Skeletal muscle cell (primary cell): ENCODE measurements around the gene AKAP8L.
"Not testable (repeated sequence)": the region's sequence is repeated elsewhere in the genome, so short reads cannot be mapped to it uniquely, and the experiment has no call there.

Source experiments
- DNase-seq: peaks from one replicate; pipeline ENCODE4 v3.0.0-alpha.2; 2010; ENCODE audit warnings: low read depth
- H3K4me3 ChIP-seq: 2 replicates; pipeline ENCODE4 v1.5.1; 2011; ENCODE audit warnings: low read depth, mild to moderate bottlenecking, control low read depth, low read length, moderate library complexity

The AKAP8L gene

GRCh38 chr19:15368798-15369593 lies 49.8 kb downstream of the AKAP8L start:
- no peak overlapping the region for H3K4me3 ChIP-seq
- no peak for DNase-seq

GRCh38 chr19:15368051-15368632 lies 50.6 kb downstream of the AKAP8L start:
- DNase-seq: no peak
- no peak overlapping the region for H3K4me3 ChIP-seq

- DNase-seq: no peak
- H3K4me3 ChIP-seq: no peak overlapping the region
These were observed 51.3 kb downstream of the AKAP8L start for GRCh38 chr19:15367439-15367838.

- no peak overlapping the region for H3K4me3 ChIP-seq
- DNase-seq: no peak
These were observed 53.5 kb downstream of the AKAP8L start for GRCh38 chr19:15365264-15365663.

GRCh38 chr19:15363791-15364190 lies 55.0 kb downstream of the AKAP8L start:
- DNase-seq, H3K4me3 ChIP-seq: not testable (repeated sequence)

GRCh38 chr19:15363048-15363447 lies 55.7 kb downstream of the AKAP8L start:
- not testable (repeated sequence) for H3K4me3 ChIP-seq, DNase-seq

GRCh38 chr19:15360015-15360414 lies 58.8 kb downstream of the AKAP8L start:
- DNase-seq: not testable (repeated sequence)

GRCh38 chr19:15358918-15359317 lies 59.9 kb downstream of the AKAP8L start:
- no peak overlapping the region for H3K4me3 ChIP-seq
- DNase-seq: no peak

More at GRCh38 chr19:15360015-15360414, 58.8 kb downstream of the AKAP8L start:
- not testable (repeated sequence) for H3K4me3 ChIP-seq

GRCh38 chr19:15357906-15358305 lies 60.9 kb downstream of the AKAP8L start:
- DNase-seq: no peak
- no peak overlapping the region for H3K4me3 ChIP-seq

- no peak for DNase-seq
- no peak overlapping the region for H3K4me3 ChIP-seq
These were observed 64.1 kb downstream of the AKAP8L start for GRCh38 chr19:15354566-15355296.

GRCh38 chr19:15353908-15354307 lies 64.9 kb downstream of the AKAP8L start:
- no peak for DNase-seq
- H3K4me3 ChIP-seq: no peak overlapping the region

- not testable (repeated sequence) for H3K4me3 ChIP-seq, DNase-seq
These were observed 66.3 kb downstream of the AKAP8L start for GRCh38 chr19:15352535-15352934.

GRCh38 chr19:15341328-15341727 lies 77.5 kb downstream of the AKAP8L start:
- DNase-seq: not testable (repeated sequence)

GRCh38 chr19:15340086-15340485 lies 78.7 kb downstream of the AKAP8L start:
- H3K4me3 ChIP-seq: no peak overlapping the region
- DNase-seq: no peak

More at GRCh38 chr19:15341328-15341727, 77.5 kb downstream of the AKAP8L start:
- not testable (repeated sequence) for H3K4me3 ChIP-seq

- no peak for DNase-seq
- H3K4me3 ChIP-seq: no peak overlapping the region
These were observed 81.6 kb downstream of the AKAP8L start for GRCh38 chr19:15337202-15337601.

GRCh38 chr19:15335992-15336391 lies 82.8 kb downstream of the AKAP8L start:
- H3K4me3 ChIP-seq, DNase-seq: not testable (repeated sequence)

GRCh38 chr19:15332311-15332996 lies 86.3 kb downstream of the AKAP8L start, which contains the start of gene BRD4:
Gene BRD4 (minus strand): TSS chr19:15332539. CDS start chr19:15273099, 59,440 bp downstream.
- peak within 1 kb of the TSS; percentile 90 for H3K4me3 ChIP-seq
- no peak for DNase-seq

GRCh38 chr19:15331419-15332310 lies 87.1 kb downstream of the AKAP8L start:
- peak overlapping the region; percentile 90 for H3K4me3 ChIP-seq
- no peak for DNase-seq
